Measurements from ENCODE around the gene COL9A3. TPM values are rescaled to one million over a fixed set of nuclear protein-coding genes. Genes with fewer than 3 reads are reported as not detected.

COL9A3 gene
- total and polyA plus RNA-seq, 2 experiments from 2014 or later: 23.9 to 68.1 TPM

- Histone ChIP-seq H3K79me2 (no peaks in the 10 kb centered on the region), H4K20me1 (ENCODE audit: insufficient read depth, poor library complexity, severe bottlenecking) (no peaks in the 10 kb centered on the region), H3K9me2 (replicated peaks; ENCODE audit: insufficient read depth) (no peaks in the 10 kb centered on the region), H3K4me3 (no peak overlapping the region), H3K9me3 (ENCODE audit: low read depth) (no peaks in the 10 kb centered on the region), H3K4me1 (ENCODE audit: insufficient read depth) (peaks cover 37% of the 10 kb centered on the region), H2AFZ (no peak overlapping the region), H3K4me2 (no peak overlapping the region), H3K36me3 (replicated peaks; ENCODE audit: insufficient read depth, low read depth) (no peaks in the 10 kb centered on the region), H3K27me3 (peaks cover 12% of the 10 kb centered on the region), H3K27ac (no peak overlapping the region)
- no peak for DNase-seq (ENCODE audit: low spot score)
- no peak for TF ChIP-seq CTCF (IDR thresholded peaks at IDR 0.05; ENCODE audit: poor library complexity)
- no peak for TF ChIP-seq EZH2 (IDR thresholded peaks at IDR 0.05; ENCODE audit: borderline replicate concordance)
- WGBS (ENCODE audit: low lambda C conversion rate, missing lambda C conversion rate): 91% methylated on average over 18 of the region's 19 CpGs
Observed at GRCh38 chr20:62820962-62821725, 4.3 kb downstream of the COL9A3 start.

- H3K27me3 ChIP-seq: peaks cover 5% of the 10 kb centered on the region
- WGBS (ENCODE audit: low lambda C conversion rate, missing lambda C conversion rate): 92% methylated on average over 10 of the region's 12 CpGs
Observed at GRCh38 chr20:62821726-62822210, 4.9 kb downstream of the COL9A3 start.

GRCh38 chr20:62822239-62822787 lies 5.5 kb downstream of the COL9A3 start:
- Histone ChIP-seq H3K9me3 (ENCODE audit: low read depth) (no peaks in the 10 kb centered on the region), H3K79me2 (no peaks in the 10 kb centered on the region), H2AFZ (no peak overlapping the region), H3K4me3 (no peak overlapping the region), H4K20me1 (ENCODE audit: insufficient read depth, poor library complexity, severe bottlenecking) (no peaks in the 10 kb centered on the region), H3K36me3 (replicated peaks; ENCODE audit: insufficient read depth, low read depth) (no peaks in the 10 kb centered on the region), H3K4me2 (no peak overlapping the region), H3K27ac (no peak overlapping the region), H3K9me2 (replicated peaks; ENCODE audit: insufficient read depth) (no peaks in the 10 kb centered on the region), H3K27me3 (peaks cover 5% of the 10 kb centered on the region), H3K4me1 (ENCODE audit: insufficient read depth) (peaks cover 29% of the 10 kb centered on the region)
- 75% methylated on average over 5 of the region's 7 CpGs for WGBS (ENCODE audit: low lambda C conversion rate, missing lambda C conversion rate)
- DNase-seq (ENCODE audit: low spot score): no peak
- TF ChIP-seq EZH2phosphoT487 (IDR thresholded peaks at IDR 0.05; ENCODE audit: low read depth, severe bottlenecking, unreplicated experiment) (no peak), CTCF (IDR thresholded peaks at IDR 0.05; ENCODE audit: poor library complexity) (no peak), EZH2 (IDR thresholded peaks at IDR 0.05; ENCODE audit: borderline replicate concordance) (no peak)

More at GRCh38 chr20:62821726-62822210, 4.9 kb downstream of the COL9A3 start:
- TF ChIP-seq EZH2 (IDR thresholded peaks at IDR 0.05; ENCODE audit: borderline replicate concordance) (no peak), EZH2phosphoT487 (IDR thresholded peaks at IDR 0.05; ENCODE audit: low read depth, severe bottlenecking, unreplicated experiment) (no peak), CTCF (IDR thresholded peaks at IDR 0.05; ENCODE audit: poor library complexity) (no peak)
- H4K20me1 ChIP-seq (ENCODE audit: insufficient read depth, poor library complexity, severe bottlenecking): no peaks in the 10 kb centered on the region
- no peak overlapping the region for H3K4me3 ChIP-seq
- H3K79me2 ChIP-seq: no peaks in the 10 kb centered on the region
- H2AFZ ChIP-seq: no peak overlapping the region
- peaks cover 32% of the 10 kb centered on the region for H3K4me1 ChIP-seq (ENCODE audit: insufficient read depth)
- no peak overlapping the region for H3K4me2 ChIP-seq
- no peaks in the 10 kb centered on the region for H3K36me3 ChIP-seq (replicated peaks; ENCODE audit: insufficient read depth, low read depth)
- no peak overlapping the region for H3K27ac ChIP-seq
- DNase-seq (ENCODE audit: low spot score): no peak
- H3K9me3 ChIP-seq (ENCODE audit: low read depth): no peaks in the 10 kb centered on the region
- no peaks in the 10 kb centered on the region for H3K9me2 ChIP-seq (replicated peaks; ENCODE audit: insufficient read depth)

Measured in hepatocyte (in vitro differentiated cells).